Memory B cell (primary cell): ENCODE data around the gene CRTAC1.

Source experiments
- ATAC-seq: fragments of 150-1000 bp; cut with Tn5 transposase; 2 replicates; pipeline ENCODE4 v1.10.0; 2021; ENCODE audit warnings: low read depth, mild to moderate bottlenecking, moderate library complexity
- DNase-seq, 2 donors: peaks; one replicate each; pipeline ENCODE4 v3.0.0; 2022; ENCODE audit warnings: low spot score in 2 of 2
- H3K27ac Mint-ChIP-seq: one replicate; pipeline ENCODE4 v1.8.0; 2022; ENCODE audit warnings: mild to moderate bottlenecking, moderate library complexity, mixed read lengths
- H3K27me3 Mint-ChIP-seq: one replicate; pipeline ENCODE4 v1.8.0; 2022; ENCODE audit warnings: mixed read lengths
- H3K36me3 Mint-ChIP-seq: one replicate; pipeline ENCODE4 v1.8.0; 2022; ENCODE audit warnings: mild to moderate bottlenecking, mixed read lengths
- H3K4me1 Mint-ChIP-seq: one replicate; pipeline ENCODE4 v1.8.0; 2022; ENCODE audit warnings: mixed read lengths
- H3K4me3 Mint-ChIP-seq: one replicate; pipeline ENCODE4 v1.8.0; 2022; ENCODE audit warnings: mild to moderate bottlenecking, moderate library complexity, mixed read lengths
- H3K9me3 Mint-ChIP-seq: one replicate; pipeline ENCODE4 v1.8.0; 2022; ENCODE audit warnings: mixed read lengths

Gene CRTAC1

DNA sequence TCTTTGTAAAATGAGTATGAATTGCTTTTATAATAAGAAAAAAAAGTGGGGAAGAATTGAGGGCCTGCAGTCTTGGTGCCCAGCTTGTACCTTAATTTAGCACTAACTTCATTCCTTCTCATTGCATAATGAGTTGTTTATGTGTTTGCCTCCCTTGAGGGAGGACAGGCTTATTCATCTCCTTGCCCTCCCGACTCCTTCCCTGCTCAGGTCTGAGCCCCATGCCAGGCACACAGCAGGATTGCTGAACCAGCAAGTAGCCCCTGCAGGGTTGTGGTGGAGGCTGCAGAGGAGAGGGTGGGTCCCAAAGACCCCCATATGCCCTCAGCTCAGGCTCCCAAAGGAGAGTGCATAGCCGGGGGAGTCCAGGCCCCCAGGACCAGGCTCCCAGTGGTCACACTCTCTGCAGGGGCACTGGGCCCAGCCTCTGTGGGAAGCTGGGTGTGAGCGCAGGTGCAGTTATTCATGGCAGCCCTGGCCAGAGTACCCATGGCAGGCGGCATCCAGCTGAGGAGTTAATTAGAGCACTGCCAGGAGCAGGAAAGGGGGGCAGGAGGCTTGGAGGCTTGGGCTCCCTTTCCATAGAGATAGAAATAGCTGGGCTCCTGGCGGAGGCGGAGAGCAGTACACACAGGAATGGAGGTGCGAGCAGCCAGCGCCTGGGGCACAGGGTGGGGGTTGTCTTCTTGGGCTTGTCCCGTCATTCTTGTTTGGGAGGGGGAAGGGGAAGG lies 208.9 kb downstream of the CRTAC1 start:
- no peaks in the 10 kb centered on the region for H3K4me1 Mint-ChIP-seq
- ATAC-seq: no peak
- DNase-seq: no peak
- no peaks in the 10 kb centered on the region for H3K36me3 Mint-ChIP-seq
- no peak overlapping the region for H3K4me3 Mint-ChIP-seq
- no peak overlapping the region for H3K27ac Mint-ChIP-seq
- no peaks in the 10 kb centered on the region for H3K9me3 Mint-ChIP-seq
- H3K27me3 Mint-ChIP-seq: peaks cover 12% of the 10 kb centered on the region

DNA sequence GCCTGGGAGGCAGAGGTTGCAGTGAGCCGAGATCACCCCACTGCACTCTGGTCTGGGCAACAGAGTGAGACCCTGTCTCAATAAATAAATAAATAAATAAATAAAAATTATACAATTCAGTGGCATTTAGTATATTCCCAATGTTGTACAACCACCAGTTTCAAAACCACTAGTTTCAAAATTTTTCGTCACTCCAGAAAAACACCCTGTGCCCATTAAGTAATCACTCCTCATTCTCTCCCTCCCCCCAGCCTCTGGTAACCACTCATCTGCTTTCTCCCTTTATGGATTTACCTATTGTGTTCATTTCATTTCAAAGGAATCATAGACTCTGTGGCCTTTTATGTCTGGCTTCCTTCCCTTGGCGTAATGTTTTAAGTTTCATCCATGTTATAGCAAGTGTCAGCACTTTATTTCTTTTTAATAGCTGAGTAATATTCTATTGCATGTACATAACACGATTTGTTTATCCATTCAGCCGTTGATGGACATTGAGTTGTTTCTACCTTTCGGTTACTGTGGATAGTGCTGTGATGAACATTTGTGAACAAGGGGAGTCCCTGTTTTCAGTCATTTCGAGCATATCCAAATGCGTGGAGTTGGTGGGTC lies 210.2 kb downstream of the CRTAC1 start:
- DNase-seq (no peak), ATAC-seq (no peak)
- H3K27me3 Mint-ChIP-seq: peaks cover 12% of the 10 kb centered on the region
- no peak overlapping the region for H3K27ac Mint-ChIP-seq
- H3K4me3 Mint-ChIP-seq: no peak overlapping the region
- no peaks in the 10 kb centered on the region for H3K4me1 Mint-ChIP-seq
- no peaks in the 10 kb centered on the region for H3K36me3 Mint-ChIP-seq
- no peaks in the 10 kb centered on the region for H3K9me3 Mint-ChIP-seq

DNA sequence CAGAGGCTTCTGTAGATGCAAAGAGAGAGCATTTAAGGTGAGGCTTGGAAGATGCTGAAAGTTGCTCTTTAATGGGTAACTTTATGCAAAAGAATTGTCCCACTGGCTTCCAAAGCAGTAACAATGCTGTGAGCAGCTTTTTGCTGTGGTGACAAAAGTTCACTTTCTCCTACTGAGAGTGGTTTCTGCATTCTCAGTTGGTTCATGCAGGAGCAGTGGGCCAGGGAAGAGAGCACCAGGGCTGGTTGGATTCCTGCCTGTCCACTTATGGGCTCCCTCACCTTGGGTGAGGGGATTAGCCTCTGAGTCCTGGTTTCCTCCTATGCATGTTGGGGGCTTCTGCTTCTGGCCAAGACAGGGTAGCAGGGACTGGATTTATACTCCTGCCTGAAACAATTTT lies 211.8 kb downstream of the CRTAC1 start:
- no peaks in the 10 kb centered on the region for H3K4me1 Mint-ChIP-seq
- no peak overlapping the region for H3K27ac Mint-ChIP-seq
- H3K9me3 Mint-ChIP-seq: no peaks in the 10 kb centered on the region
- H3K36me3 Mint-ChIP-seq: no peaks in the 10 kb centered on the region
- DNase-seq (no peak), ATAC-seq (no peak)
- no peak overlapping the region for H3K4me3 Mint-ChIP-seq
- H3K27me3 Mint-ChIP-seq: peaks cover 10% of the 10 kb centered on the region

DNA sequence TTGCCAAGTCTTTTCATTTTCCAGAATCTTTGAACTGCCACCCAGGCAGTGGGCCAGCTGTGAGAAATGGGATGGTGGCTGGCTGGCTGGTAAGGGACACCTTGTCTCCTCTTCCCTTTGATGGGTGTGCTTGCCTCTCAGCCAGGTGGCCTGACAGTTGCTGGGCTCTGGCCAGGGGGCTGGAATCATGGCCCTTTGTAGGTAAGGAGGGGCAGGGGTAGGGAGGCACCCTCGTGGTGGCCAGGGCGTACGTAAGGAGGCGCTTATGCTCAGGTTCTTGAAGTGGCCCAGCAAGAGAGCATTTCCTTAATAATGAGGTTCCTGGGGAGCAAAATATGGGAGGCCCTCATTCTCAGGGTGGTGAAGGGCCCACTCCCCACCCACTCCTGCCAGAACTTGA lies 213.8 kb downstream of the CRTAC1 start:
- no peaks in the 10 kb centered on the region for H3K9me3 Mint-ChIP-seq
- DNase-seq (no peak), ATAC-seq (no peak)
- H3K4me1 Mint-ChIP-seq: no peaks in the 10 kb centered on the region
- H3K27ac Mint-ChIP-seq: no peak overlapping the region
- no peak overlapping the region for H3K4me3 Mint-ChIP-seq
- H3K27me3 Mint-ChIP-seq: peaks cover 10% of the 10 kb centered on the region
- no peaks in the 10 kb centered on the region for H3K36me3 Mint-ChIP-seq
